Psoas muscle (tissue), 8 donors: Measurements from ENCODE around the gene MARCHF5. TPM values are rescaled to one million over a fixed set of nuclear protein-coding genes. Genes with fewer than 3 reads are reported as not detected.
"Not testable (repeated sequence)": the region's sequence is repeated elsewhere in the genome, so short reads cannot be mapped to it uniquely, and the experiment has no call there.

Experiments
- ATAC-seq, 4 donors: fragments of 200-7000 bp; cut with Tn5 transposase; one replicate each; pipeline ENCODE4 v1.9.1; 2020; ENCODE audit warnings: moderate library complexity in 3 of 4, mild to moderate bottlenecking in 2 of 4
- DNase-seq, 2 donors: peaks; one replicate each; pipeline ENCODE4 v3.0.0-alpha.2; 2020
- H3K27ac ChIP-seq: fragments of 200-600 bp; one replicate; pipeline ENCODE4 v1.8.0; 2022
- H3K27me3 ChIP-seq, 3 donors: fragments of 200-600 bp in 1 of 3; one replicate each; pipeline versions ENCODE4 v1.6.1 to v1.8.0; 2013 to 2022; ENCODE audit warnings: low read length in 2 of 3, mild to moderate bottlenecking in 2 of 3, moderate library complexity in 1 of 3; ENCODE audit not compliant: insufficient read depth in 3 of 3
- H3K36me3 ChIP-seq, 2 donors: fragments of 200-600 bp in 1 of 2; one replicate each; pipeline versions ENCODE4 v1.6.1 to v1.8.0; 2013 to 2022; ENCODE audit warnings: low read depth in 1 of 2, mild to moderate bottlenecking in 1 of 2, moderate library complexity in 1 of 2; ENCODE audit not compliant: insufficient read depth in 1 of 2
- H3K4me1 ChIP-seq: fragments of 200-600 bp; one replicate; pipeline ENCODE4 v1.8.0; 2022
- H3K4me3 ChIP-seq: fragments of 200-600 bp; one replicate; pipeline ENCODE4 v1.8.0; 2022; ENCODE audit warnings: mild to moderate bottlenecking
- H3K9me3 ChIP-seq: fragments of 200-600 bp; one replicate; pipeline ENCODE4 v1.8.0; 2022
- WGBS, 3 donors: extraction: QIAGEN DNeasy Blood & Tissue Kit; methylation state at CpG; one replicate each; pipeline versions ENCODE4 v1.1.6 to v1.1.7; 2013; 5-methylcytosine and 5-hydroxymethylcytosine counted together
- intact Hi-C, 2 donors: fragments of 100-400 bp; cut with DNase I; formaldehyde crosslinking; loops; one replicate each; pipeline versions ENCODE4 v1.11.0 to v1.14.2; 2022
- polyA plus RNA-seq, 3 donors: library from polyadenylated mRNA; stranded (reverse); fragments of 200-250 nt; gene quantifications; one replicate each; pipeline ENCODE4 v1.2.3, GENCODE V29; 2013
- total RNA-seq, 4 donors: library from RNA; stranded (reverse); fragmentation: NEBNext Ultra II Directional in 2 of 4; extraction: Animal tissue kit (Norgen Biotek cat#: 25700) in 2 of 4; gene quantifications; one replicate each; pipeline versions ENCODE4 v1.2.1 to v1.2.4, GENCODE V29; 2021 to 2023
- TF ChIP-seq, protein P1 (sequence below): fragments of 200-600 bp; IDR thresholded peaks from one replicate; pipeline ENCODE4 v1.8.0; 2022; ENCODE audit warnings: antibody characterized with exemption
- donor health status: healthy with polysubstance abuse.
- donor health status: DM: no; HTN: no; CAD: no; lungs with moderate emphysema.
- donor health status: Bipolar disorder and iron deficiency.
- donor health status: healthy.
- donor health status: DM: yes; HTN: yes; CAD: no.
- donor health status: DM: no; HTN: no; CAD: no.
- donor health status: DM: no; HTN: no; CAD: no.
- donor health status: DM: yes; HTN: yes; CAD: no.

MARCHF5 gene
- total and polyA plus RNA-seq, 7 donors = 28.3 to 64.9 (median 31.7) TPM

DNA sequence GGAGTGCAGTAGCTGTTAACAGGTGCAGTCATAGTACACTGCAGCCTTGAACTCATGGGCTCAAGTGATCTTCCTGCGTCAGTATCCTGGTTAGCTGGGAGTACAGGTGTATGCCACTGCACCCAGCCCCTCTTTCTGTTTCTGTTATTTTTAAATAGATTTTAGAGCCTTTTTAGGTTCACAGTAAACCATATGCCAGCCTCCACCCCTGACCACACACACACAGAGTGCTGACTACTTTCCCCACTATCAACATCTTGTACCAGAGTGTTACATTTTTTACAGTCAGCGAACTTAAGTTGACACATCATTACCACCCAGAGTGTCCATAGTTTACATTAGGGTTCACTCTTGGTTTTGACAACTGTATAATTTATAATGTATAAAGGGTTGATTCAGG, 32.1 kb downstream of the MARCHF5 start:
- H3K27ac ChIP-seq = no peak overlapping the region
- H3K36me3 ChIP-seq = peaks cover 0 to 15% of the 10 kb centered on the region in 2 donors
- no peak overlapping the region for H3K4me3 ChIP-seq
- intact Hi-C loops = no loop called here
- no peaks in the 10 kb centered on the region for H3K27me3 ChIP-seq
- H3K9me3 ChIP-seq = no peaks in the 10 kb centered on the region
- peaks cover 10% of the 10 kb centered on the region for H3K4me1 ChIP-seq
- DNase-seq (no peak), ATAC-seq (no peak)
- TF ChIP-seq, protein P1, sequence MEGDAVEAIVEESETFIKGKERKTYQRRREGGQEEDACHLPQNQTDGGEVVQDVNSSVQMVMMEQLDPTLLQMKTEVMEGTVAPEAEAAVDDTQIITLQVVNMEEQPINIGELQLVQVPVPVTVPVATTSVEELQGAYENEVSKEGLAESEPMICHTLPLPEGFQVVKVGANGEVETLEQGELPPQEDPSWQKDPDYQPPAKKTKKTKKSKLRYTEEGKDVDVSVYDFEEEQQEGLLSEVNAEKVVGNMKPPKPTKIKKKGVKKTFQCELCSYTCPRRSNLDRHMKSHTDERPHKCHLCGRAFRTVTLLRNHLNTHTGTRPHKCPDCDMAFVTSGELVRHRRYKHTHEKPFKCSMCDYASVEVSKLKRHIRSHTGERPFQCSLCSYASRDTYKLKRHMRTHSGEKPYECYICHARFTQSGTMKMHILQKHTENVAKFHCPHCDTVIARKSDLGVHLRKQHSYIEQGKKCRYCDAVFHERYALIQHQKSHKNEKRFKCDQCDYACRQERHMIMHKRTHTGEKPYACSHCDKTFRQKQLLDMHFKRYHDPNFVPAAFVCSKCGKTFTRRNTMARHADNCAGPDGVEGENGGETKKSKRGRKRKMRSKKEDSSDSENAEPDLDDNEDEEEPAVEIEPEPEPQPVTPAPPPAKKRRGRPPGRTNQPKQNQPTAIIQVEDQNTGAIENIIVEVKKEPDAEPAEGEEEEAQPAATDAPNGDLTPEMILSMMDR = no peak
- 89 to 100% (median 96%) methylated on average over 2 of the region's 2 CpGs for WGBS, 3 donors

DNA sequence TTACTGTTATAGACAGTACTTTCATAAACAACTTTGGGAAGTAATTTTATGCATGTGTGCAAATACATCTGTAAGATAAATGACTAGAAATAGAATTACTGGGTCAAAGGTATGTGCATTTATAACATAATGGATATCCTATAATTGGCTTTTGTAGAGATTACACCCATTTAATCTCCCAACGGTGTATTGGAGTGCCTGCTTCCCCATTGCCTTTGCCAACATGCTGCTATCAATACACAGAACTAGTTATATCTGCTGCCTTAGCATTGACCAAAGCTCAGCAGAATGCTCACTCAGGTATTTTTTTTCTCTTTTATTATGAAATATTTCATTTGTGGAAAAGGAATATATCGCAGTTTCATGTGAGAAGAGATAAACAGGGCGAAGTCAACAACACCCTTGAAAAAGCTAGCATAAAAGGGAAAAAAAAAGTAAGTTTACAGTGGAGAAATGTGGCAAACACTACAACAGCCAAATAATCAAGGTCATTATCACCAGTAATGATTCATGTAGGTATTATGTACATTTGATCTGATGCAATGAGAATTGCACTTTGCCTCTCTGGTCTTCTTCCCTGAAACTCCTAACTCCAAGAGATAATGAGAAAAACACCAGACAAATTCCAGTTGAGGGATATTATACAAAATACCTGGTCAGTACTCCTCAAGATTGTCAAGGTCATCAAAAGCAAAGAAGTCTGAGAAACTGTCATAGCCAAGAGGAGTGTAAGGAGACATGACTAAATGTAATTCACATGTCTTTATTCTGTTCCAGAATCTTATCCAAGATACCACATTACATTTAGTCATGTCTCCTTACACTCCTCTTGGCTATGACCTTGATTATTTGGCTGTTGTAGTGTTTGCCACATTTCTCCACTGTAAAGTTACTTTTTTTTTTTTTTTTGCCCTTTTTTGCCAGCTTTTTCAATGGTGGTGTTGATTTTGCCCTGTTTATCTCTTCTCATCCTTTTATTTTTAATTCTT, 36.8 kb downstream of the MARCHF5 start:
- H3K9me3 ChIP-seq = no peaks in the 10 kb centered on the region
- peaks cover 25% of the 10 kb centered on the region for H3K4me1 ChIP-seq
- TF ChIP-seq, protein P1 = no peak
- no peak overlapping the region for H3K4me3 ChIP-seq
- H3K27me3 ChIP-seq = no peaks in the 10 kb centered on the region
- intact Hi-C loops = loop anchor here in 1 of 2 donors (5.0 kb wide), 1 partner anchor 35 kb away; the partner anchor contains the start of genes CPEB3 and MARCHF5
- ATAC-seq = peak in 3 of 4 donors; percentile 55 to 68 (median 59)
- no peak overlapping the region for H3K27ac ChIP-seq
- DNase-seq = no peak
- whole genome bisulfite sequencing, 3 donors = 91 to 97% (median 92%) methylated on average over 3 of the region's 3 CpGs
- no peaks in the 10 kb centered on the region for H3K36me3 ChIP-seq

DNA sequence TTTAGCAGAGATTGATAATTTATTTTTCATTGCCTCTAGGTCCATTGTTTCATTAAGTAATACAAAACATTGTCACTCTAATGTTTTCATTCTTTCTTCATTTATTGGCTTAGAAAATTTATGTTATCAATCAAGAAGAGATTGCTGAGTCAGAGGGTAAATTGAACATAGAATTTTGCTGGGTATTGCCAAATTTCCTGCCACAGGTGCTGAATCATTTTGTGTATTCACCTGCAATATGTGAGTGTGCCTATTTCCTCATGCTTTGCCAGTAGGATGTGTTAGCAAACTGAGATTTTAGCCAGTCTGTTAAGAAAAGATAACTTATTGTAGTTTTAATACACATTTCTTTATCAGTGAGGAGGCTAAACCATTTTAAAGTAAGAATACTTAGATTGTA, 38.0 kb downstream of the MARCHF5 start:
- H3K4me1 ChIP-seq = peaks cover 25% of the 10 kb centered on the region
- H3K27ac ChIP-seq = no peak overlapping the region
- no peaks in the 10 kb centered on the region for H3K36me3 ChIP-seq
- no peaks in the 10 kb centered on the region for H3K9me3 ChIP-seq
- H3K27me3 ChIP-seq = no peaks in the 10 kb centered on the region
- ATAC-seq (no peak), DNase-seq (no peak)
- H3K4me3 ChIP-seq = no peak overlapping the region
- intact Hi-C loops = loop anchor here in 1 of 2 donors (5.0 kb wide), 1 partner anchor 37 kb away; the partner anchor contains the start of genes CPEB3 and MARCHF5
- TF ChIP-seq, protein P1 = no peak

DNA sequence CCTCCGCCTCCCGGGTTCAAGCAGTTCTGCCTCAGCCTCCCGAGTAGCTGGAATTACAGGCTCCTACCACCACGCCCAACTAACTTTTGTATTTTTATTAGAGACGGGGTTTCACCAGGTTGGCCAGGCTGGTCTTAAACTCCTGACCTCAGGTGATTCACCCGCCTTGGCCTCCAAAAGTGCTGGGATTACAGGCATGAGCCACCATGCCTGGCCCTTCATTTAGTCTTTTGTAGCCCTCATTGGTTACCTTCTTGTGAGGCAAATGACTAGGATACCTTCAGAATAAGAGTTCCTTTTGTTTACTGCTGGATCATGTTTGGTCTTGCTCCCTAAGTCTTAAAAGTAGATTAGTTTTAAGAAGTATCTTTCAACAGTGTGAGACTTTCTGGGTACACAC, 39.0 kb downstream of the MARCHF5 start:
- H3K27me3 ChIP-seq, H3K36me3 ChIP-seq, H3K27ac ChIP-seq, H3K4me3 ChIP-seq, DNase-seq, H3K9me3 ChIP-seq: not testable (repeated sequence)
- peak; percentile 27 to 70 (median 48) for ATAC-seq
- intact Hi-C loops = loop anchor here in 1 of 2 donors (5.0 kb wide), 1 partner anchor 38 kb away; the partner anchor contains the start of genes CPEB3 and MARCHF5
- 91 to 96% (median 94%) methylated on average over 6 of the region's 6 CpGs for WGBS, 3 donors
- peaks cover 25% of the 10 kb centered on the region for H3K4me1 ChIP-seq

DNA sequence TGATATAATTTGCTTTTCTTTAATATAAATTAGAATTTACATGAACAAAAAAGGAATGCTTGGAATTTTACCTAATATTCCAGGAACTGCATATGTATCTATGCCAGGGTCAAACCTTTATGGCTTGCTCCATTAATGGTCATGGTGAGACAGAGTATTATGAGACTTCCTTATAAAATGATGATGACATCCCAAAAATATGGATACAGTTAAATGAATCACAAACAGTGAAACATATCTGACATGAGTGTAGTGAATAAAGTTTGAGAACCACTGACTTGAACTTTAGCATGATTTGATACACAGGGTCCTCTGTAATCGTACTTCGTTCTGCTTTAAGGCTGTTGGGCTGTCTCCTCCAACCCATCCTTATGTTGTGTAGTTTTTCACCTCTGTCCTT, 51.8 kb downstream of the MARCHF5 start:
- no peak overlapping the region for H3K4me3 ChIP-seq
- no peak for ATAC-seq
- DNase-seq = no peak
- H3K36me3 ChIP-seq = peaks cover 6 to 55% of the 10 kb centered on the region in 2 donors
- no peaks in the 10 kb centered on the region for H3K27me3 ChIP-seq
- H3K27ac ChIP-seq = no peak overlapping the region
- 96 to 100% (median 100%) methylated on average over 2 of the region's 2 CpGs for WGBS, 3 donors
- intact Hi-C loops = no loop called here
- H3K9me3 ChIP-seq = no peaks in the 10 kb centered on the region
- no peaks in the 10 kb centered on the region for H3K4me1 ChIP-seq
- TF ChIP-seq, protein P1 = no peak

DNA sequence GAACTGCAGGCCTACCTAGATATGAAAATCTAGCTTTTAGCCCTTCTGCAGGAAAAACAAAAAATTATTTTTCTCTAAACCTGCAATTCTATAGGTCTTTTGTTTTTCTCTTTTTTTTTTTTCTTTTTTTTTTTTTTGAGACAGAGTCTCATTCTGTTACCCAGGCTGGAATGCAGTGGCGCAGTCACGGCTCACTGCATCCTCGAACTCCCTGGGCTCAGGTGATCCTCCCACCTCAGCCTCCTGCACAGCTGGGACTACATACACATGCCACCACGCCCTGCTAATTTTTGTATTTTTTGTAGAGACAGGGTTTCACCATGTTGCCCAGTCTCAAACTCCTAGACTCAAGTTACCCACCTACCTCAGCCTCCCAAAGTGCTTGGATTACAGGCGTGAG, 54.6 kb downstream of the MARCHF5 start:
- H3K27me3 ChIP-seq, H3K9me3 ChIP-seq, DNase-seq, H3K4me3 ChIP-seq, ATAC-seq, H3K4me1 ChIP-seq, H3K27ac ChIP-seq, intact Hi-C loops: not testable (repeated sequence)
- peaks cover 17 to 78% of the 10 kb centered on the region in 2 donors for H3K36me3 ChIP-seq
- WGBS, 3 donors = 96 to 99% (median 99%) methylated on average over 5 of the region's 5 CpGs

DNA sequence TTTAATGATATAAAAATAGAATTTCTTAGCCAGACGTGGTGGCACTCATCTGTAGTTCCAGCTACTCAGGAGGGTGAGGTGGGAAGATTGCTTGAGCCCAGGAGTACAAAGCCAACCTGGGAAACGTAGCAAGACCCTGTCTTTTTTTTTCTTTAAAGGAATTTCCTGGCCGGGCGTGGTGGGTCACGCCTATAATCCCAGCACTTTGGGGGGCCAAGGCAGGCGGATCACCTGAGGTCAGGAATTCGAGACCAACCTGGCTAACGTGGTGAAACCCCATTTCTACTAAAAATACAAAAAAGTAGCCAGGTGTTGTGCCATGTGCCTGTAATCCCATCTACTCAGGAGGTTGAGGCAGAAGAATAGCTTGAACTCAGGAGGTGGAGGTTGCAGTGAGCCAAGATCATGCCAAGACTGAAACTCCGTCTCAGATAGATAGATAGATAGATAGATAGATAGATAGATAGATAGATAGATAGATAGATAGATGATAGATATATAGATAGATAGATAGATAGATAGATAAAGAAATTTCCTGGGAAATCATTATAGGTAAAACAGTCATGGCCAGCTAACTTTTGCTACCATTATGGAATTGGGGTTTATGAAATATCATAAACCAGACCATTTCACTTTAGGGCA, 56.2 kb downstream of the MARCHF5 start:
- H3K27ac ChIP-seq, intact Hi-C loops, H3K9me3 ChIP-seq, H3K4me3 ChIP-seq, H3K27me3 ChIP-seq, DNase-seq, ATAC-seq, H3K4me1 ChIP-seq: not testable (repeated sequence)
- peaks cover 11 to 75% of the 10 kb centered on the region in 2 donors for H3K36me3 ChIP-seq
- 91 to 93% (median 93%) methylated on average over 9 of the region's 9 CpGs for WGBS, 3 donors
